Thyroid gland (tissue), 4 donors: ENCODE measurements around the gene OR13C5. TPM values are rescaled to one million over a fixed set of nuclear protein-coding genes. Genes with fewer than 3 reads are reported as not detected.

ENCODE experiments used
- DNase-seq, 2 donors: peaks; one replicate each; pipeline ENCODE4 v3.0.0-alpha.2; 2019
- H3K27ac ChIP-seq, 3 donors: fragments of 200-600 bp; sonication (generic); 1 replicate in 2 of 3; 2 replicates in 1 of 3; pipeline ENCODE4 v1.5.1; 2016 to 2019; ENCODE audit warnings: mild to moderate bottlenecking in 1 of 3, moderate library complexity in 1 of 3
- H3K27me3 ChIP-seq: fragments of 200-600 bp; sonication (generic); one replicate; pipeline ENCODE4 v1.5.1; 2019
- H3K36me3 ChIP-seq, 2 donors: fragments of 200-600 bp; sonication (generic); one replicate each; pipeline ENCODE4 v1.5.1; 2016 to 2019
- H3K4me1 ChIP-seq, 2 donors: fragments of 200-600 bp; sonication (generic); one replicate each; pipeline ENCODE4 v1.5.1; 2017 to 2019
- H3K4me3 ChIP-seq, 3 donors: fragments of 200-600 bp; sonication (generic); replicated peaks in 1 of 3; 1 replicate in 2 of 3; 2 replicates in 1 of 3; pipeline ENCODE4 v1.5.1; 2016; ENCODE audit warnings: mild to moderate bottlenecking in 1 of 3
- H3K9me3 ChIP-seq: fragments of 200-600 bp; sonication (generic); one replicate; pipeline ENCODE4 v1.5.1; 2017
- POLR2A ChIP-seq, 2 donors: fragments of 450-650 bp; IDR thresholded peaks; one replicate each; pipeline ENCODE4 v1.6.1; 2017; ENCODE audit warnings: antibody characterized with exemption in 2 of 2, mild to moderate bottlenecking in 2 of 2, moderate library complexity in 1 of 2
- WGBS, 2 donors: methylation state at CpG; one replicate each; pipeline ENCODE4 v1.1.5; 2017; 5-methylcytosine and 5-hydroxymethylcytosine counted together
- intact Hi-C: fragments of 100-400 bp; cut with DNase I; formaldehyde crosslinking; loops from one replicate; pipeline ENCODE4 v1.15.1; 2023
- total RNA-seq, 4 donors: library from RNA; depleted of rRNA; stranded (reverse); fragments of >200 nt; gene quantifications; one replicate each; pipeline ENCODE4 v1.2.3, GENCODE V29; 2016
- TF ChIP-seq, protein P1 (sequence below), 6 experiments: fragments of 200-600 bp in 3 of 6; fragments of 450-650 bp in 3 of 6; sonication (generic) in 3 of 6; IDR thresholded peaks; one replicate each; pipeline ENCODE4 v1.5.1; 2016 to 2019; ENCODE audit warnings: antibody characterized with exemption in 6 of 6, mild to moderate bottlenecking in 2 of 6, inconsistent platforms in 1 of 6, moderate library complexity in 1 of 6

OR13C5 gene
- total RNA-seq, 4 donors from 2014 or later, result not detected

DNA sequence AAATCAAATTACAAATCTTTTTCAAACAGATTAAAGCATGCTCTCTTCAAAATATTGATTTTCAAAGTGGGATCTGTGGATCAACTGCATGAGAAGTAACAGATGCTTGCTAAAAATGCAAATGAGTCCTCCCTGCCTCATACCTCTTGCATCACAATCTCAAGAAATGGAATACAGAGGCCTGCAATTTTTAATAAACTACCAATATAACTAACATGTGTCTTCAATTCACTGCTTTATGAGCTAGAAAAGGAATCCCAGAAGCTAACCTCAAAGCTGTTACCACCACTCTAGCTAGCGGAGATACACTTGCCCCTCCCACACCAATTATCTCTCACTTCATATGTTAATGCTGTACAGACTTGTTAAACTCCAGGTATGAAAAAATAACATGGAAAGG, 9.6 kb downstream of the OR13C5 start:
- Histone ChIP-seq H3K27ac (no peak overlapping the region), H3K27me3 (no peaks in the 10 kb centered on the region), H3K4me1 (no peaks in the 10 kb centered on the region), H3K9me3 (no peaks in the 10 kb centered on the region), H3K4me3 (no peak overlapping the region), H3K36me3 (no peaks in the 10 kb centered on the region)
- TF ChIP-seq POLR2A (IDR thresholded peaks at IDR 0.05), result no peak
- TF ChIP-seq, protein P1, sequence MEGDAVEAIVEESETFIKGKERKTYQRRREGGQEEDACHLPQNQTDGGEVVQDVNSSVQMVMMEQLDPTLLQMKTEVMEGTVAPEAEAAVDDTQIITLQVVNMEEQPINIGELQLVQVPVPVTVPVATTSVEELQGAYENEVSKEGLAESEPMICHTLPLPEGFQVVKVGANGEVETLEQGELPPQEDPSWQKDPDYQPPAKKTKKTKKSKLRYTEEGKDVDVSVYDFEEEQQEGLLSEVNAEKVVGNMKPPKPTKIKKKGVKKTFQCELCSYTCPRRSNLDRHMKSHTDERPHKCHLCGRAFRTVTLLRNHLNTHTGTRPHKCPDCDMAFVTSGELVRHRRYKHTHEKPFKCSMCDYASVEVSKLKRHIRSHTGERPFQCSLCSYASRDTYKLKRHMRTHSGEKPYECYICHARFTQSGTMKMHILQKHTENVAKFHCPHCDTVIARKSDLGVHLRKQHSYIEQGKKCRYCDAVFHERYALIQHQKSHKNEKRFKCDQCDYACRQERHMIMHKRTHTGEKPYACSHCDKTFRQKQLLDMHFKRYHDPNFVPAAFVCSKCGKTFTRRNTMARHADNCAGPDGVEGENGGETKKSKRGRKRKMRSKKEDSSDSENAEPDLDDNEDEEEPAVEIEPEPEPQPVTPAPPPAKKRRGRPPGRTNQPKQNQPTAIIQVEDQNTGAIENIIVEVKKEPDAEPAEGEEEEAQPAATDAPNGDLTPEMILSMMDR (IDR thresholded peaks at IDR 0.05), result no peak
- intact Hi-C loops, result no loop called here
- whole genome bisulfite sequencing, 2 donors, result 86 to 89% methylated on average over 1 of the region's 1 CpG
- no peak for DNase-seq

DNA sequence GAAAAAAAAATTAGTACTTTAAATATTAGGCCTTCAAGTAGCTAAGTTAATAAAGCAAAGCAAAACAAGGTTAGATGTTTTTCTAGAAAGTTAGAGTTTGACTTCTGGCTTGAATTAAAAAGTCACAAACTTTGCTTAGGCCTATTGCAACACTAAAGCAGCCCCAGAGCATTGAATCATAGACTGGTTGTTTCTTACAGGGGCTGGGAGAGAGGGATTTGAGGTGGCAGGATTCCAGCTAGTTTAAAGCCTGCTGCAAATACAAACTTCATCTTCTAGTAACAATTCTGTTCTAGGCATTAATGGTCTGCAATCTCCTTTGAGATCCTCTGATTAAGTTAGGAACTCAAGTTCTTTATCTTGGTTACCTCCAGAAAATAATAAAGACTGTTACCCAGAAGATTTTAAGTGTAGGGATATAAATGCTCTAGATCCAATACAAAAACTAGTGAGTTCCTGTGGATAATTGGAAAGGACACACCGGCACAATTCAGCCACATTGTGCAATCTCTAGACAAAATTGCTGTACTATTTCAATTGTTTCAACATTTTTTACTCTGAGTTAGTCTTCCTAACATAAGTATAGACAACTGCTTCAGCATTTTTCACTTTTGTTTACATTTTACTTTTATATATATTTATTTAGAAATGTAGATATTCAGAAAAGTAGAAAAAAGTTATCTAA, 12.6 kb downstream of the OR13C5 start:
- 74 to 84% methylated on average over 1 of the region's 1 CpG for WGBS, 2 donors
- Histone ChIP-seq H3K4me3 (no peak overlapping the region), H3K4me1 (no peaks in the 10 kb centered on the region), H3K27me3 (no peaks in the 10 kb centered on the region), H3K9me3 (no peaks in the 10 kb centered on the region), H3K36me3 (no peaks in the 10 kb centered on the region), H3K27ac (no peak overlapping the region)
- intact Hi-C loops, result no loop called here
- TF ChIP-seq, protein P1 (IDR thresholded peaks at IDR 0.05), result no peak
- no peak for TF ChIP-seq POLR2A (IDR thresholded peaks at IDR 0.05)
- no peak for DNase-seq

DNA sequence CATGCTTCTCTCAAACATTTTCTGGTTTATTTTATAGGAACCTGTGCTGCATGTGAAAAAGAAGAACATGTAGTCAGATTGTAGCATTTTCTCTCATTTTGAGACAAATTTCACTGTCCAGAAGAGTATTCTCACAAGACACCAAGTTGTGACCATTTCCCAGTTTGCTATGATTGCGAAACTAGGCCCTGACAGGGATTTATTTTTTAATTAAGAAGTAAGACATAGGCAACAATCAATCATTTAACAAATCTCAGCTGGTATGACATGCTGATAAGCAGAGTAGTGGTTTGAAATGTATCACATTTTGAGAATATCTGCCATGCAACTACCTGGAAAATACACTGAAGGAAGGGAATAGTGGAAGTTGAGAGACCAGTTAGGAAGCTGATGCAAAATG, 18.7 kb downstream of the OR13C5 start:
- Histone ChIP-seq H3K4me1 (no peaks in the 10 kb centered on the region), H3K4me3 (no peak overlapping the region), H3K27ac (no peak overlapping the region), H3K27me3 (no peaks in the 10 kb centered on the region), H3K36me3 (no peaks in the 10 kb centered on the region), H3K9me3 (no peaks in the 10 kb centered on the region)
- TF ChIP-seq POLR2A (IDR thresholded peaks at IDR 0.05), result no peak
- TF ChIP-seq, protein P1 (IDR thresholded peaks at IDR 0.05), result no peak
- intact Hi-C loops, result no loop called here
- 91 to 100% methylated on average over 1 of the region's 1 CpG for WGBS, 2 donors
- DNase-seq, result no peak

DNA sequence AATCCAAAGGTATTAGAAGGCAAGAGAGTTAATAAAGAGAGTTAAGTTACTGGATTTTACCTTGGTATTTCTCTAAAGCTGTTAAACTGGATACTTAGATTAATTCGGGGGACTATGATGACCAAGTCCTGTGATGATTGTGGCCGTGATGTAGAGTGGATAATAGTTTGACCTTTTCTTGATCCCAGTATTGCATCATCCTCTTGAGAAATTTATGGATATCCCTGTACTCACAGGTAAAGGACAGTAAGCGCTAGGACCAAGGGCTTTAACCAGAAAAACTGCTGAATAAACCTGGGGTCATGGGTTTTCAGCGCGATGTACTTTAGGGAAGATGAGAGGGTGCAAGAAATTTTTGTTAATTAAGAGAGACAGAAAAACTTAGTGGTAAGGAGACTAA, 21.9 kb downstream of the OR13C5 start:
- Histone ChIP-seq H3K27ac (no peak overlapping the region), H3K4me3 (no peak overlapping the region), H3K9me3 (no peaks in the 10 kb centered on the region), H3K36me3 (no peaks in the 10 kb centered on the region), H3K4me1 (no peaks in the 10 kb centered on the region), H3K27me3 (no peaks in the 10 kb centered on the region)
- TF ChIP-seq, protein P1 (IDR thresholded peaks at IDR 0.05), result no peak
- TF ChIP-seq POLR2A (IDR thresholded peaks at IDR 0.05), result no peak
- intact Hi-C loops, result no loop called here
- no peak for DNase-seq
- WGBS, 2 donors, result 82 to 84% methylated on average over 5 of the region's 5 CpGs

DNA sequence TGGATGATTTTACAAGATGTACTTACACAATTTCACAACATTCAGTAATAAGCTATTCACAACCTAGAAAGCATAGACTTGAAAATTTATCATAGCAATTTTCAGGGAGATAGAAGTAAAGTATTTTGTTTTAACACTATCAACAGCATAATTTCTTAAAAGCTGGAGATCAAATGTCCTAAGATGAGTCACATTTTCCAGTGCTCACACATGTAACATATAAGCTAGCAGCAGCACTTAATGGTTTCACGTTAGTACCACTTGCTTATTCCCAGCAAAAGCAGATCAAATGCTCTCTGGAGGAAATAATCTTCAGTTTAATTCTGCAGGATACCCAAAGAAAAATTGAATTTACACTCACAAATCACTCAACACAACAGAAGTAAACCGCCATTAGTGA, 23.8 kb downstream of the OR13C5 start:
- intact Hi-C loops, result no loop called here
- Histone ChIP-seq H3K36me3 (no peaks in the 10 kb centered on the region), H3K4me1 (no peaks in the 10 kb centered on the region), H3K27ac (no peak overlapping the region), H3K9me3 (no peaks in the 10 kb centered on the region), H3K4me3 (no peak overlapping the region), H3K27me3 (no peaks in the 10 kb centered on the region)
- DNase-seq, result no peak
- no peak for TF ChIP-seq POLR2A (IDR thresholded peaks at IDR 0.05)
- TF ChIP-seq, protein P1 (IDR thresholded peaks at IDR 0.05), result no peak
- 75 to 80% methylated on average over 2 of the region's 2 CpGs for WGBS, 2 donors
